ENCODE measurements around the gene CHGA. TPM values are rescaled to one million over a fixed set of nuclear protein-coding genes. Genes with fewer than 3 reads are reported as not detected.

Gene CHGA
- total RNA-seq, 2 donors from 2014 or later, result not detected

DNA sequence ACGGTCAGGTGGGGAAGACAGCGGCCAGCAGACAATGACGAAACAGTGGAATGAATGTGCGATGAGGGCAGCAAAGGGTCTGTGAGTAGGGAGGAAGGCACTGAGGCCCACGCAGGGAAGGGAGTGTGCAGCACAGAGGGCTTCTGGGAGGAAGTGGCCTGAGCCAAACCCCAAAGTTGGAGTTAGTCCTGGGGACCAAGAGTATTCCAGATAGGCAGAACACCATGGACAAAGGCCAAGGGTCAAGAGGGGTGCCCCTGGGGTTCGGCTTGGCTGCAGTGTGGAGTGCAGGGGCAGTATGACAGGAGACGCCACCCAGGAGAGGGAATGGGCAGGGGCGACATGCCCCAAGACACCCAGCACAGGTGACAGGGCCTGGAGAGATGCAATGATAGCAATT is 58.8 kb downstream of the CHGA start:
- Mint-ChIP-seq H3K27me3 (ENCODE audit: low read depth) (no peaks in the 10 kb centered on the region), H3K36me3 (ENCODE audit: insufficient read depth in 2 of 2) (peaks cover 25 to 43% of the 10 kb centered on the region in 2 donors), H3K4me3 (no peak overlapping the region), H3K9me3 (peaks cover 10 to 20% of the 10 kb centered on the region in 2 donors), H3K27ac (no peak overlapping the region), H3K4me1 (ENCODE audit: low read depth) (no peaks in the 10 kb centered on the region)
- no peak for DNase-seq
- no peak for ATAC-seq (replicated peaks in 1 of 2)

DNA sequence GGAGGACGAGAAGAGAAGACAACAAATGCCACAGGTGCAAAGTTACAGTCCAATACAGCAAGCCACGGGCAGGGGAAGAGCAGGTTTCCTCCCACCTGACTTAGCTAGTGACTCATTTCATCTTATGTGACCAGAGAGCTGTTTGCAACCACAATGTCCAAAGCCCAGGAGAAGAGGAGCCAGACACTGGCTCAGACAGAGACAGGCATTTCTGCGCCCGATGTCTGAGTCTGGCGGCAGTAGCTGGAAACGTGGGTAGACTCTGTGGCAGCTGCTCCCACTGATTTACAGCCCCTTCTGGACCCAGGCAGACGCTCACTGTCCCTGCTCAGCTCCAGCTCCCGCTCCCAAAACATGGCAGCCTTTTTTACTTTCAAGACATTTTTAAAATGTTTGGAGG is 60.0 kb downstream of the CHGA start:
- H3K36me3 Mint-ChIP-seq (ENCODE audit: insufficient read depth in 2 of 2), result peaks cover 13 to 32% of the 10 kb centered on the region in 2 donors
- ATAC-seq (replicated peaks in 1 of 2), result no peak

DNA sequence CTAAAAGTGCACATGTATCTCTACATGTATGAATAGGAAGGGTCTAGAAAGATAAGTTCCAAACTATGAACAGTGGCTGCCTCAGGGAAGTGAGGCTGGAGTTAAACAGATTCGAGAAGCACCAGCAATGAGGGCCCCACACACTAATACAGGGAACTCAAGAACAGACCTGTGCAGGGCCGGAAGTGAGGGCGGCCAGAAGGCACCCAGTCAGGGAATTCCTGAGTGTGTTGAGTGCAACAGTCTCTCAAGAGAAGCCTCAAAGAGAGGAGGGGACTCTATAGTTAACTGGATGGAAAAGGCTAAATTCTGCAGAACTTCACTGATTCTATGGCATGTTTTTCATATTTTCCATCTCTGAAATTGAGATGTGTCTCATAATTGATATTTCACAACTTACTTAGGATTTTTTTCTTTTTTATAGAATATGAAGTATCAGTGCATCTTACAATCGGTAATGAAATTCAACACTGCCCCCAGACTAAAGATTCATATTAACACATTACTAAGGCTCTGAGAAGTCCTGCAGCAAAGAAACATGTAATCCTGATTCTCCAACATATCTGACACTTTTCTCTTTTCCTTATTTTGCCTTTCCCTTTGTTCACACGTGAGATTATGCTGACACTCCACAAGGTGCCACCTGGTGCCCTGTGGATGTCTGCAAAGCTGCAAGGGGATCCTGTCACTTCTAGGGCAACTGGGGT is 61.3 kb downstream of the CHGA start:
- H3K27ac Mint-ChIP-seq, result no peak overlapping the region
- no peak overlapping the region for H3K4me3 Mint-ChIP-seq
- H3K9me3 Mint-ChIP-seq, result peaks cover 3 to 8% of the 10 kb centered on the region in 2 donors
- no peak for ATAC-seq (replicated peaks in 1 of 2)
- H3K36me3 Mint-ChIP-seq (ENCODE audit: insufficient read depth in 2 of 2), result peaks cover 10 to 20% of the 10 kb centered on the region in 2 donors
- H3K4me1 Mint-ChIP-seq (ENCODE audit: low read depth), result no peaks in the 10 kb centered on the region
- no peaks in the 10 kb centered on the region for H3K27me3 Mint-ChIP-seq (ENCODE audit: low read depth)
- DNase-seq, result no peak

More for the DNA sequence above, 60.0 kb downstream of the CHGA start:
- no peak for DNase-seq
- no peaks in the 10 kb centered on the region for H3K27me3 Mint-ChIP-seq (ENCODE audit: low read depth)
- H3K4me1 Mint-ChIP-seq (ENCODE audit: low read depth), result no peaks in the 10 kb centered on the region
- no peak overlapping the region for H3K4me3 Mint-ChIP-seq
- H3K27ac Mint-ChIP-seq, result no peak overlapping the region
- peaks cover 5 to 10% of the 10 kb centered on the region in 2 donors for H3K9me3 Mint-ChIP-seq

Other genes starting within 250 kb of the CHGA start
- gene LGMN, start 174.5 kb upstream of the CHGA start, total RNA-seq, result 1 to 10 TPM; 2.5 to 4.7 TPM
- gene GOLGA5, start 128.8 kb upstream of the CHGA start, total RNA-seq, result 10 to 100 TPM; 19.7 to 24.2 TPM
- gene ITPK1, start 192.8 kb downstream of the CHGA start, total RNA-seq, result 10 to 100 TPM; 53.4 to 61.8 TPM